Measurements from ENCODE around the gene NAP1L4.
A peak's percentile ranks its signal among the peaks of the same experiment; 100 is the strongest.

The NAP1L4 gene, protein sequence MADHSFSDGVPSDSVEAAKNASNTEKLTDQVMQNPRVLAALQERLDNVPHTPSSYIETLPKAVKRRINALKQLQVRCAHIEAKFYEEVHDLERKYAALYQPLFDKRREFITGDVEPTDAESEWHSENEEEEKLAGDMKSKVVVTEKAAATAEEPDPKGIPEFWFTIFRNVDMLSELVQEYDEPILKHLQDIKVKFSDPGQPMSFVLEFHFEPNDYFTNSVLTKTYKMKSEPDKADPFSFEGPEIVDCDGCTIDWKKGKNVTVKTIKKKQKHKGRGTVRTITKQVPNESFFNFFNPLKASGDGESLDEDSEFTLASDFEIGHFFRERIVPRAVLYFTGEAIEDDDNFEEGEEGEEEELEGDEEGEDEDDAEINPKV

DNA sequence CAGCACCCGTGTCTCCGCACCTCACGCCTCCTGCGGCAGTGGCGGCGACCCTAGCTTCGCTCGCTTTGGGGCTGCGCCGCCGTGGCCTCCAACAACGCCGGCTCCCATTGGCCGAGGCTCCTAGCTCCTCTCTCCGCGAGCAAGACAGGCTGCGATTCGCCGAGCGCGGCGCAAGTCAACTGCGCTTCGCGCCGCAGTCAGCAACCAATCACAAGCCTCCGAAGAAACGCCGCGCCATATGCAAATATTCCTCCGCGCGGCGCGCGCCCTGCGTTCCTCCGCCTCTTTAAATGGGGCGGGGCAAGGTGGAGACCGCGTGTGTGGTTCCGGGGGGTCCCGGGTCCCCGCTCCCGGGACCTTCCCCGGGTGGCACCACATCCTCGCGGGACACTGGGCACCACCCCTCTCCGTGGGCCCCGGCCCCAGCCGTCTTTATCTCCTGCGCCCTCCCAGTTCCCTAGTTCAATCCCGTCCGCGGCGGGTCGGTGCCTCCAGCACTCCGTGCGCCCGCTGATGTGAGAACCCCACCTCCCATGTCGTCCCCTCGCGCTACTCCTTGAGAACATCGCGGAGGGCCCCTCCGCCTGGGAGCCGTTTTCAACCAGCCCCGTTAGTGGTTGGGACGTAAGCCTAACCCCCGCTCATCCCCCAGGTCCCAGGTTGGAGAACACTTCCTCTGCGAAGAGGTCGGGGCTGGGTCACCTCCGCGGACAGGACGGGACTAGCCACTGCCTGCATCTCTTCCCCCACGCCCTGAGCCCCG is at the start of gene NAP1L4:
Gene NAP1L4, minus strand, starts transcription at position 96 of the 763 bp plus-strand sequence. CDS start 13,109 bp downstream, outside the sequence.
- DNase-seq = peak; percentile 96

DNA sequence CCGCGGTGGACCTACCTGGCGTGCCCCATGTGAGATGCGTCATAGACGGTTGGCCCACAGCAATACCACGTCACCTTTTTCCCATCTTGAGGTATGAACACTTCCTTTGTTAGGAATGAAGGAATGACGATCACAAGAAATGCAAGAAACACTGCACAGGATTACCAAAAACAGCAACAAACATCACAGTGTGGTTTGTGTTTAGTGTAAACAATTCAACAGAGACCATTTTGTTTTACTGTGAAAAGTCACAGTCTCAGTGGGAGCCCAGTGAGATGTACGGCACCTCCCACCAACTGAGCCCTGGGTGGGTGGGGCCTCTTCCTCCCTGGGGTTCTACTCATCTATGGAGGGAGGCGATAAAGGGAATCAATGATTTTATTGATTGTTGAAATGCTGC is 48.8 kb upstream of the NAP1L4 start:
- no peak for DNase-seq

DNA sequence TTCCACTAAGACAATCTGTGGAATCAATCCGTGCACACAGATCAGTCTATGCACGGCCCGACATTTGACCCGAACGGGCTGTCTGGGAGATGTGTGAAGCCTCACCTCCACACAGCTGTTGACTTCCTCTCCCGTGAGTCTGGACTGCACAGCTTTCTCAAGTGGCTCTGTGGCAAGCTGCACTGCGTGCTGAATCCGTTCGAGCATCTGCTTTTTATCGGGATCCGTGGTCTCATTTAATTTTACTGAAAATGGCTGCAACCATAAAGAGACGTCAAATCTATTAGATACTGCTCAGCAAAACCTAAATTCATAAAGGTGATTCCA is 45.8 kb upstream of the NAP1L4 start:
- DNase-seq = no peak

DNA sequence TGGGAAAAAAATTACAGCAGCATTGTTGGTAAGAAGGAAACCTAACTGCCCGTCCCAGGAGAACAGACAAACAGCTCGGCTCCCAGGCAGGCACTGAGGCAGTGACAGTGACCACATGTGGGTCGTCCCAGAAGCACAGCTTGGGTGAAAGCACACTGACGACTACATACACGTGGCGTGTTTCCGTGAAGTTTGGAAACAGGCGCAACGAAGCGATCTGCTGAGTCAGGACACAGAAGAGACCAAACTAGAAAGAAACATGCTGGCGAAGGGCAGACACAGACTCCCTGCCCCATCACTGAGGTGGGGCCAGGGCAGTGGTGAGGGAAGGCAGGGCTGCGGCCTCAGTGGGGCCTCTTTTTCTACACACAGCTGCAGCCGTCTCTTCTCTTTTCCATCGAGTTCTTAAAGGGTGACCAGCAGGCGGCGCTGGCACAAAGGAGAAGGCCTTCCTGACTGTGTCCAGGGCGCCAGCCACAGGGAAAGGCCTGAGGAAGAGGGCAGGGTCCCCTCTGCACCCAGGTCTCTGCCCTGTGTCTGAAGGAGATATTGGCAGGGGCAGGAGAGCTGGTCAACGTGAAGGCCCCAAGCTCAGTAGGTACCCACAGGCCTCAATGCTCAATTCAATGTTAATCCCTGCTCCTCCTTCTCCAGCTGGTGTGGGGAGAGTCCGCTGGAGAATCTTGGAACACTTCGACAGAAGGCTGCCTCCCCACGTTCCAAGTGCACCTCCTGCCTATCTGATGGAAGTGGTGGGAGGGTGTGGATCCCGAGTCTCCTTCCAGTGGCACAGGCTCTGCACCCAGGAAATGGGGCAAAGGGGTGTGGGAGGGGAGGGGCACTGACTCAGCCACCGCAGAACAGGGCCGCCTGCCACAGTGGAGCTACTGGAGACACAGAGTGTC is 45.2 kb upstream of the NAP1L4 start:
- DNase-seq = peak; percentile 24

DNA sequence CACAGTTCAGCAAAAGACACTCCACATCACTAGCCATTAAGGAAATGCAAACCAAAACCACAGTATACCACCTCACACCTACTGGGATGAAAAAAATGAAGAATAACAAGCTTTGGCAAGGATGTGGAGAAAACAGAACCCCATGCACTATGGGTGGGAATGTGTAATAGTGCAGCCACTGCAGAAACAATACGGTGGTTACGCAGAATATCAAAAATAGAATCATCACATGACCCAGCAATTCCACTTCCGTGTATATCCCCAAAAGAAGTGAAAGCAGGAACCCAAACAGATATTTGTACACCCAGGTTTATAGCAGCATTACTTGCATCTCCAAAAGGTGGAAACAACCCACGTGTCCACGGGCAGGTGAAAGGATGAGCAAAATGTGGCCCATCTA is 44.3 kb upstream of the NAP1L4 start:
- DNase-seq = no peak

DNA sequence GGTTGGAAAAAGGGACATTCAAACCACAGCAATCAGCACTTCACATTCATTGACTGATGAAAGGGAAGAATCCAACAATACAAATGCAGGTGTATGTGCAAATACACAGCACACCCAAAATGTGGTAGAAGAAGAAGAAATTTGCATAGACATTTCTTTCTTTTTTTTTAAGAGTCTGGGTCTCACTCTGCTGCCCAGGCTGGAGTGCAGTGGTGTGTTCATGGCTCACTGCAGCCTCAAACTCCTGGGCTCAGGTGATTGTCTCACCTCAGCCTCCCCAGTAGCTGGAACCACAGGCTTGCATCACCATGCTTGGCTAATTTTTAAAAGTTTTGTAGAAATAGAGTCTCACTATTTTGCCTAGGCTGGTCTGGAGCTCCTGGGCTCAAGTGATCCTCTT is 43.2 kb upstream of the NAP1L4 start:
- DNase-seq = no peak

DNA sequence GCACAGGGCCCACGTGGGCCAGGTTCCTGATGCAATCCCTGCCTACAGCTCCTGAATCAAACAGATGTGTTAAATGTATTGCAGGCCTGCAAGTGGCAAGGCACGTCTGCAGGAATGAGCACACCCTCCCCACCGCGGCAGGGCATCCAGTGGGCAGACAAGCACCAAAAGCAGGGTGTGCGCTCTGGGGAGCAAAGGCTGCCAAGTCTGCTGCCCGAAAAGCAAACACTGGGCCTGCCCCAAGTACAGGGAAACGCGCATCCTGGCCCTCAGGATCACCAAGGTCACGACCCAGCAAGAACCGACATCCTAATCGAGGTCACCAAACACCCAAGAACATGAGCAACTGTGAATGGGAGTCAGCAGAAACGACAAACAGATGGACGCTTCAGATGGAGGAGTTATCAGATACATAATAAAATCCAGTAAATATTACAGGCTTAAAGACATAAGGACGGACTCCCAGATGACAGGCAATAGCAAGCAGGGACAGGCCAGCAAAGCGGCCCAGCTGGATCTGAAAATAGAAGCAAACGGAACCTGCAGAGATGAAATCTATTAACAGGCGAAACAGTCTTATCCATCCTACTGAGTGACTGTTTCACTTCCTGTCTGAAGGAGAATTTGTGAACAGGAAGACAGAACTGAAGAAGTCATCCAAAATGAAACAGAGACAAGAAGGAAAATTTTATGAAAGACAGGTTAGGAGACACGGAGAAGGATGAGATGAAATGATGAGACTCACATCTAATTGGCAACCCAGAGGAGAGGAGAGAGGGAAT is 38.4 kb upstream of the NAP1L4 start:
- no peak for DNase-seq

DNA sequence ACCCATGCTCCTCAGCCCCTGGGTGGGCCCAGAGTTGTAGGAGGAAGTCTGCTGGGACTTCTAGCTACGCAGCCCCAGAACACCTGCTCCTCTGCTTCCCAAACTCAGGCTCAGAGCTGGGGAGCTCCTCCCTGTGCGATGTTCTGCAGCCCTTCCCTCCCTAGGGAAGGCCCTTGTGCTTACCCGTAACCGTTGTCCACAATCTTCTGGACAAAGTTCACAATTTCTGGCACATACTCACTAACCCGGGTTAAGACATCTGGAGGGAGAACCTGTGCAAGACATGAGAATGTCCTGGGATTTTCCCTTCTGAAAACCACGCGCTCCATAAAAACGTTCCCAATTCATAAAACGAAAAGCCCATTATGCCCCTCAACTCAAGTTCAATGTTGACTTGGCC is 36.7 kb upstream of the NAP1L4 start:
- no peak for DNase-seq

DNA sequence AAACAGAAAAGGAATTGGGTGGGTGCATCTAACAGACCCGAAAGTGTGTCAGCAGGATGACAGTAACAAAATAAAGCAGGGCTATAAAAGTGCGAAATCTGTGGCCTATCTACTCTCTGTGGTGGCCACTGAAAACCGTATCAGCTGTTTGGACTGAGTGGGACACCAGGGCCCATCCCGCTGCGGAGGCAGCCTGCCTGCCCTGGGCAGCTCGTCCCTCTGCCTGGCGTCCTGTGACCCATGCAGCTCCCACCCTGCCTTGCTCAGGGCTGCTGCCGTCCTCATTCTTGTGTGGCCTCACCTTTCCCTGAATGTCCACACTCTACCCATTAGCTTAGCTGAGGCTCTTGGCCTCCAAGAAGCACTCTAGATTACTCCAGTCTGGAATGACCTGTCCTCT is 34.7 kb upstream of the NAP1L4 start:
- DNase-seq = no peak

DNA sequence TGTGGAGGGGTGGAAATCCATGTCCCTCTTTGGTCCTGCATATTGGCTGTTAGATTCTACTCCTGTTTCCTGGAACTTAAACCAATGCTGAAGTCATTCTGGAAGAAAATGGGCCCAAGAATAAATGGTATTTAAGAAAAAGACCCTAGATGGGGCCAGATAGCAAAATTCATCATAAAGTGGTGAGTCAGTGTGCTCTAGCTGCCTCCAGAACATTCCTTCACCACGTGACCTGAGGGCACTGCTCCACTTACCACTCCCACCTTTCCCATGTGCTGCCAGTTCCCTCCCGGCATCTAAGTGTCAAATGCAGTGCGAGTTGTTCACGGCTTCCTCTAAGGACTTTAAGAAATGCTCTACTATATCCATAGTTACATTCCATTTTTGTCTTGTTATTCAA is 30.9 kb upstream of the NAP1L4 start:
- no peak for DNase-seq

DNA sequence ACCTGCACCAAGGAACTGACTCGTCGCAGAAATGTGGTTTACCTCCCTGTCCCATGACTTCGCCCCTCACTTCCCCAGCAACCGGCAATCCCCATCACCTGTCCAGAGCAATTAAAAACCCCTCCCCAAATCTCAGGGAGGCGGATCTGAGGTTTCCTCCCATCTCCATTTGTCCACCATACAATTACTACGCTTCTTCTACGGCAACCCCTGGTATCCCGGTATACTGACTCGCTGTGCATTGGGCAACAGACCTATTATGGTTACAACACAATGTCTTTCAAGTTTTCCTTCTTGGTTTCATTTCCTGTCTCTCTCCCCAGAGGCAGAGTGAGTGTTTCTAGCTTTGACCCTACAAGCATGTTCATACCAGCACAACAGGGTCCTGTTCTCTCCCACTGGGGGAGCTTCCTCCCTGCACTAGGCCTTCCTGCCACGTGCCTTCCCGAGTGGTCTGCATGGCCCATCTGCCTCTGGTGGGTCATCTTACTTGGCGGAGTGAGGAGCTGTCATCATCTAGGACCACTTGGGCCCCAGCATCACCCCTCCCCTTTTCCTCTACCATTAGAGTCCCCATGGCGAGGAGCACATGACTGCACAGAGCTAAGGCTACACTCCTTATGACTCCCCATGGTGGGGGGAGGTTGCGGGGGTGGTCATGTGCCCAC is 30.3 kb upstream of the NAP1L4 start:
- no peak for DNase-seq

DNA sequence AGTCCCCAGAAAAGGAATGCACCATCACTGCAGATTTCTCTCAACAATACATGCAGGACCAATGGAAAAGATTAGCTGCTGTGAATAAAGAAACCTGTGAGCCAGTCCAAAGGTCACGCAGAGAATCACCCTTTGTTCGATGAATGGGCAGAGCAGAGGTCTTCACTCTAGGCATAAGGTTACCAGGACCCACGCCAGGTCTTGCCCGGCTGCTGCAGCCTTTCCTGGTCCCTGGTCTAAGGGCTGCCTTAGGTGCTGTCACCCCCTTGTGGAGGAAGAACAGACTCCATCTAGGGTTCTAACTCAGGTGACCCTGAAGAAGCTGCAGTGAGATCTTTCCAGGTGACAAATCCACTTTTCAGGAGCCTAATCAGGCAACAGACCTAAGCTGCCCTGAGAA is 29.0 kb upstream of the NAP1L4 start:
- DNase-seq = no peak

DNA sequence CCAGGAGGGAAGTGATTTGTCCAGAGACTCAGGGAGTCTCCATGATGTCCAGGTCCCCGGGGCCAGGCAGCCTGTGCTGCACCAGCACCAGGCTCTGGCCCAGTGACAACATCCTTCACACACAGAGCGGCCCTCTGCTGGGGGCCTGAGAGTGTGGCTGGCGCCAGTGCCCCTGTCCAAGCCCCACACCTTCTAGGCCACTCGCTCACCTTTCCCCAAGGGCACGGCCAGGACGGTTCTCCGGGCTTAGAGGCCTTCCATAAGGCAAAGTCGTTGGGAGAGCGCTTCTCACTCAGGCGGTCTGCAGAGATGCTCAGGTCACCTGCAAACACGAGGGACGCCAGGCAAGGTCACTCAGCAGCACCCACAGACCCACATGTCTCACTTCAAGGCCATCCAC is 27.9 kb upstream of the NAP1L4 start:
- DNase-seq = no peak

DNA sequence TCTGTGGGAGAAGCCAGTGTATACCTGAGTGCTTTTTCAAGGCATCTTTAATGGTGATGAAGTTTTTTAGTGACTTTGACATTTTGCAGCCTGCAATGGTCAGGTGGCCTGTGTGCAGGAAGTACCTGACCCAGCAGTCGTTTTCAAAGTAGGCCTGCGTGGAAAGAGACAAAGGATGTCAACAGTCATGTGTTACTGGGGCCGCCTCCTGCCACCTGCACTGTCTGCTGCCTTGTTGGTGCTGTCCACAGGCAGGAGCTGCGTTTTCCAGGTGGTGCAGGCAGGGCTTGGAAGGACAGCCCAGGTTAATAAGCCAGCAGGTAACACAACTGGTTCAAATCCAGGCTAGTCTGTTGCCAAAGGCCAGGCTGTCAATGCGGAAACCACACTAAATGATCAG is 26.5 kb upstream of the NAP1L4 start:
- DNase-seq = no peak

DNA sequence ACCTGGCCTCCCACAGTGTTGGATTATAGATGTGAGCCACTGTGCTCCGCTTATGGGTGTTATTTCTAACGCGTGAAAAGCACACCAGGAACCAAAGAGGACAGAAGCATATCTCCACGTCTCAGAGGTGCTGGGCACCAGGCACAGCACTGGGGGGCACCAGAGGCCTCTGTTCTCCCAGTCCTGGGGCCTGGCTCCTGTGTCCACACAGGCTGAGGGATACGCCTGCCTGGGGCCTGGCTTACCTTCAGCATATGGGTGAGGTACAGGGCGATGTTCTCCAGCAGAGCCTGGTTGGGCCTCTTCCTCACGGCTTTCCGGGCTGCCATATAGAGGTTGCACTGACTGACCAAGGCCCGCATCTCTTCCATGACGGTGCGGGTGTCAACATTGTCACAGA is 24.7 kb upstream of the NAP1L4 start:
- no peak for DNase-seq

DNA sequence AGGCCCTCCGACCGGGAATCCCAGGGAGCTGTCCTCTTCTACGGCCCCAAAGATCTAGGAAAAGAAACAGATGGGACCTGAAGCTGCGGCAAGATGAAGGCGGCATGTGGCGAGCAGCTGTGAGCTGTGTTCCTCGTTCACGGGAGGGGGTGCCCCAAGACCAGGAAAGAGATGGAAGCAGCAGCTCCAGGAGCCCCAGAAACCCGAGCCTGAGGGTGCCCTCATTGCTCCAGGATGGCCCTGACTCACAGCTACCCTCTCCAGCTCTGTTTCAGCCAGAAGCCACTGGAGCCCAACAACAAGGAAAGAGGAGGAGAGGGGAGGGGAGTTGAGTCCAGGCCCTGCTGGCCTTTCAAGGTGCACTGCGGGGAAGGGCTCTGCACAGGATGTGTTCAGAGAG is 23.7 kb upstream of the NAP1L4 start:
- DNase-seq = no peak

DNA sequence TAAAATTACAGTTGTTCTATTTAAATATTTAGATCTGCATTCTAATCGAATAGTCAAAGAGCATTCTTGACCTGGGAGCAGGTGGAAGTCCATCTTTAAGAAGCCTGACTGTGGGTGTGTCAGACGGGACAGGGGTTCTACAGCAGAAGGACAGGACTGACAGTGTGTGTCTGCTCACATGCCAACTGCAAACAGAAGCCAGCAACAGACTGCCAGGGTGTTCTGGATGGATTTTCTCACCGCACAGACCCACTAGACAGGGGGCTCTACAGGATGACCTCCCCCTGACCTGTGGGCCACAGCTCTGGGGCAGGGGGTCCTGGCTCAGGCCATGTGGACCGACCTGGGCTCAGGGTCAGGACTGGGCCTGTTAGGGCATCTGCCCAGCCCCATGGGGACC is 22.8 kb upstream of the NAP1L4 start:
- no peak for DNase-seq

DNA sequence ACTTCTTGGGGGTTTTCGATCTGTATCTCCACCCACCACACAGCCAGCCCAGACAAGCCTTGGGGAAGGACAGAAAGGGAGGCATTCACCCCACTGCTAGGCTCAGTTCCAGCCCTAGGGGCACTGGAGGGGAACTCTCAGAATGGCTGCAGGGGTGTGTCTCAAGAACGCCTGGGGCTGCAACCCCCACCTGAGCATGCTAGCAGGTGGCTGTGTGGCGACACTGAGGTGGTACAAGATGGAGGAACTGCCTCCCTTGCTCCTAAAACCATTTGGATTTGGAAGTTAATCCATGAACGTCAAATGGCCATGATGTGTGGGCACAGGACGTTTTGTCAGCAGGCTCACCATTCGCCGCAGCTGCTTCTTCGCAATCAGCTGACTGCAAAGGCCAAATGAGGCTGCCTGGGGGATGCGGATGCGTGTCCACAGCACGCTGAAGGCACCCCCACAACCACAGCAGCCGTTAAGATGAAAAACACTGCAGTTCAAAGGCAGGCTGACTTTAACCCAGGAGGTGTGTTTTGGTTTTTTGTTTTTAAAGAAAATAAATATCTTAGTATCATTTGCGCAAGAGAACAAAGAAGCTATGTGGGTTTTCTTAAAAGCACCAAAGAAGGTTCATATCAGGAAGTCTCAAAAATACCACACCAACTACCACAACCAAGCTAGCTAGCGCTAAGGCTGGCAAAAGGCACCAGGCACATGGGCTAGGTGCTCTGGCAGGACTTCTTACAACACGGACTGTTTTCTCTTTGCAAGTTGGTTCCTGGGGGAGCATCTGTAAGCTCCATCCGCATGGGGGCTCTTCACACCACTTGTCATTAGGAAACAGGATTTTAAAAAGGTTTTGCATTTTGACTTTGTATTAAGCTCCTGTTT is 22.2 kb upstream of the NAP1L4 start:
- no peak for DNase-seq

DNA sequence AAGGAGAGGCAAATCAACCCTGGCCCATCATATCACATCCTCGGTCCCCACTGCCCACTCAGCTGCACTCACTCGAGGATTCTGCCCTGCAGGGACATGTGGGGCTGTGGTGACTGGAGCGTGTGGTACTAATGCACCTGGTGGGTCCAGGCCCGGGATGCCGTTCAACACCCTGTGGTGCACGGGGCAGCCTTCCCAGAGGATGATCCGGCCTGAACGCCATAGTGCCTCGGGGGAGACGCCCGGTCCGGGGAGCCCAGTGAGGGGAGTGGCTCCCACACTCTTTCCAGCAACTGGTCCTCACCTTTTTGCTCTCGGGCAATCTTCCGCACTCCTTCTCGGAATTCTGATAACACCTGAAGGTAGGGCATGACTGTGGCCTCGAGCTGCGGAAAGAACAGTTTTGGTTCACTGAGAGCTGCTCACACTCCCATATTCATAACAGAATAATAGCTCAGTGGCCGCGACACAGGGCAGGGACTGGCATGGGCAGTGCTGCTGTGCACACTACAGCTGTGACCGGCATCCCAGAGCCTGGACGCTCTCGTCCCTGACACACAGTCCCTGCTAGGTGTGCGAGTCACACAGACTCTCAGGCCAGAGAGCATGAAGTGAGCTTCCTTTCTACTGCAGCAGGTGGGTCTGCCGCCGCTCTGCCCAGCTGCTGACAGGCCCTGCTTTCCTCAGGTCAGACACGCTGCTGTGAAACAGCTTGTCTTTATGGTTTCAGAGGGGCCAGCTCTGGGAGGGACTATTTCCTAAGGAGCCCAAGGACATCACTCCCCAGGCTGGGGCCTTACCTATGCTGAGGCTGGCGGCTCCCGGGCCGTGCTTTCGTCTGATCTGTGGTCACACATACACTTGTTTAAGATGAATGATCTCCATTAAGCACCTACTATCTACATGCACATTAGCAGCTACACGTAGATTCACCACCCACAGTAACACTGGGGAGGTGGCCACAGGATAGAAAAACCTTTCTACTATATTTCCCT is 20.1 kb upstream of the NAP1L4 start:
- no peak for DNase-seq
